HEK293 (cell line): ENCODE measurements around the gene CLCN2.

ENCODE experiments used
- BCL11B ChIP-seq: fragments of 450-650 bp; formaldehyde crosslinking; IDR thresholded peaks from 2 replicates; pipeline ENCODE4 v1.5.1; 2016; ENCODE audit warnings: low read depth, missing biosample characterization, missing genetic modification characterization
- GLI4 ChIP-seq: fragments of 450-650 bp; formaldehyde crosslinking; IDR thresholded peaks from 2 replicates; pipeline ENCODE4 v1.5.1; 2016; ENCODE audit warnings: missing biosample characterization, missing genetic modification characterization
- KLF10 ChIP-seq: fragments of 450-650 bp; IDR thresholded peaks from 2 replicates; pipeline ENCODE4 v1.5.1; 2018; ENCODE audit warnings: missing biosample characterization, mild to moderate bottlenecking, missing genetic modification characterization
- PRDM6 ChIP-seq: fragments of 450-650 bp; formaldehyde crosslinking; IDR thresholded peaks from 2 replicates; pipeline ENCODE4 v1.5.1; 2017; ENCODE audit warnings: missing biosample characterization, missing genetic modification characterization
- SP3 ChIP-seq: fragments of 450-650 bp; formaldehyde crosslinking; IDR thresholded peaks from 2 replicates; pipeline ENCODE4 v1.5.1; 2016; ENCODE audit warnings: missing biosample characterization, missing genetic modification characterization
- ZBTB11 ChIP-seq: fragments of 450-650 bp; formaldehyde crosslinking; conservative IDR thresholded peaks from 2 replicates; pipeline ENCODE4 v1.5.1; 2016; ENCODE audit warnings: low read depth, missing biosample characterization, missing genetic modification characterization
- ZBTB48 ChIP-seq: fragments of 450-650 bp; formaldehyde crosslinking; IDR thresholded peaks from 2 replicates; pipeline ENCODE4 v1.5.1; 2016; ENCODE audit warnings: missing biosample characterization, missing genetic modification characterization
- ZBTB7A ChIP-seq: fragments of 450-650 bp; formaldehyde crosslinking; IDR thresholded peaks from 2 replicates; pipeline ENCODE4 v1.5.1; 2016; ENCODE audit warnings: low read depth, missing biosample characterization, missing genetic modification characterization
- ZNF138 ChIP-seq: fragments of 450-650 bp; formaldehyde crosslinking; IDR thresholded peaks from 2 replicates; pipeline ENCODE4 v1.5.1; 2016; ENCODE audit warnings: missing biosample characterization, missing genetic modification characterization, borderline replicate concordance
- ZNF146 ChIP-seq: fragments of 450-650 bp; formaldehyde crosslinking; IDR thresholded peaks from 2 replicates; pipeline ENCODE4 v1.5.1; 2016; ENCODE audit warnings: missing biosample characterization, missing genetic modification characterization
- ZNF174 ChIP-seq: fragments of 450-650 bp; formaldehyde crosslinking; IDR thresholded peaks from 2 replicates; pipeline ENCODE4 v1.5.0; 2017; ENCODE audit warnings: missing biosample characterization, mild to moderate bottlenecking, missing genetic modification characterization
- ZNF223 ChIP-seq: fragments of 450-650 bp; formaldehyde crosslinking; IDR thresholded peaks from 2 replicates; pipeline ENCODE4 v1.5.1; 2016; ENCODE audit warnings: missing biosample characterization, missing genetic modification characterization
- ZNF416 ChIP-seq: fragments of 450-650 bp; formaldehyde crosslinking; IDR thresholded peaks from 2 replicates; pipeline ENCODE4 v1.5.1; 2016; ENCODE audit warnings: missing biosample characterization, missing genetic modification characterization
- ZNF423 ChIP-seq: fragments of 450-650 bp; formaldehyde crosslinking; IDR thresholded peaks from 2 replicates; pipeline ENCODE4 v1.5.1; 2016; ENCODE audit warnings: missing biosample characterization, missing genetic modification characterization
- ZNF473 ChIP-seq: fragments of 450-650 bp; formaldehyde crosslinking; IDR thresholded peaks from 2 replicates; pipeline ENCODE4 v1.5.1; 2017; ENCODE audit warnings: missing biosample characterization, missing genetic modification characterization
- ZNF510 ChIP-seq: fragments of 450-650 bp; formaldehyde crosslinking; IDR thresholded peaks from 2 replicates; pipeline ENCODE4 v1.5.1; 2018; ENCODE audit warnings: mild to moderate bottlenecking, missing genetic modification characterization, missing biosample characterization; ENCODE audit not compliant: insufficient replicate concordance
- ZNF555 ChIP-seq: fragments of 450-650 bp; formaldehyde crosslinking; conservative IDR thresholded peaks from 2 replicates; pipeline ENCODE4 v1.5.1; 2017; ENCODE audit warnings: missing biosample characterization, mild to moderate bottlenecking, missing genetic modification characterization, inconsistent platforms
- ZNF596 ChIP-seq: fragments of 450-650 bp; IDR thresholded peaks from 2 replicates; pipeline ENCODE4 v1.5.0; 2018; ENCODE audit warnings: missing biosample characterization, mild to moderate bottlenecking, missing genetic modification characterization, moderate library complexity
- ZNF629 ChIP-seq: fragments of 450-650 bp; formaldehyde crosslinking; IDR thresholded peaks from 2 replicates; pipeline ENCODE4 v1.5.1; 2017; ENCODE audit warnings: missing biosample characterization, missing genetic modification characterization
- TF ChIP-seq, protein P1 (sequence below): fragments of 450-650 bp; formaldehyde crosslinking; IDR thresholded peaks from 2 replicates; pipeline ENCODE4 v1.5.1; 2016; ENCODE audit warnings: missing biosample characterization, missing genetic modification characterization
- TF ChIP-seq, protein P2 (sequence below): fragments of 450-650 bp; formaldehyde crosslinking; IDR thresholded peaks from 2 replicates; pipeline ENCODE4 v1.5.1; 2017; ENCODE audit warnings: missing biosample characterization, mild to moderate bottlenecking, missing genetic modification characterization, moderate library complexity
- TF ChIP-seq, protein P3 (sequence below): fragments of 450-650 bp; formaldehyde crosslinking; IDR thresholded peaks from 2 replicates; pipeline ENCODE4 v1.5.1; 2016; ENCODE audit warnings: missing biosample characterization, missing genetic modification characterization
- TF ChIP-seq, protein P4 (sequence below): fragments of 450-650 bp; formaldehyde crosslinking; IDR thresholded peaks from 2 replicates; pipeline ENCODE4 v1.5.1; 2016; ENCODE audit warnings: missing biosample characterization, missing genetic modification characterization
- TF ChIP-seq, protein P5 (sequence below): fragments of 450-650 bp; formaldehyde crosslinking; IDR thresholded peaks from 2 replicates; pipeline ENCODE4 v1.5.1; 2017; ENCODE audit warnings: missing biosample characterization, missing genetic modification characterization

CLCN2 gene

DNA sequence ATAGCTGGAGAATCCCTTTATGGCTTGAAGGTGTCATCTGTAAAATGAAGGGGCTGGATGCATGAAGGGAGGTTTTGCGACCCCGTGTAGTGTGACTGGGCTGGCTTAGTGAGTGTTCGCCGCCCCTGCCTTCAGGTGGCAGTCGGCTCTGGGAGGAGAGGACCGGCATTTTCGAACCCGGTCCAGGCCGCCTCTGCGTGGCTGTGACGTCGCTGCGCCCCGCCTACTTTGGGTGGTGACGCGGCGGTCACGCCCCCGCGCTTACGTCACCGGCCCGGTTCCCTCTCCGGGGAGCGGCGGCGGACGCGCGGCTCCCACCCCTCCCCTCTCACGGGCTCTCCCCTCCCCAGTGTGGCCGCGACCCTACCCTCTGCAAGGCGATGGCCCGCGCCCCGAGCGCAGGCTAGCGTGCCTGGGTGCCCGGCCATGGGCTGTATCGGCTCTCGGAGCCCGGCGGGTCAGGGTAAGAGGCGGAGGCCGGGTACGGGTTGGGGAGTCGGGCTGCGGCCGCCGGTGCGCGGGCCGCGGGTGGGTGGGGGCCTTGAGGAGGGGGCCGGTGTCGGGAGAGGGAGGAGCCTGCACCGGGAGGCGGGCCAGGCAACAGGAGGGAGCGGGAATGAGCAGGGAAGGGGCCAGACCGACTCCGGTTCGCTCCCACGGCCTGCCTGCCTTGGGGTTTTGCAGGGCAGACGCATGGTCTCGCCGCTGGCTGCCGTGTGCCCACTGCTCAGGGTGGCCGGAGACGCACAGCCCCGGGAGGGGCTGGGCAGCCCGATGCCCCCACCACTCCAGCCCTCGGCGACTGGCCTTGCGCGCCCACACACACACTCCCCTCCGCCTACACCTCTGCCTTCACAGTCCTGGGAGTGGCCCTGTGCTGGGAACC, 25.5 kb downstream of the CLCN2 start (continued):
- TF ChIP-seq ZNF629 (tag by site-specific recombination): peak; percentile 99
- TF ChIP-seq ZBTB48: no peak
- TF ChIP-seq ZNF138 (tag by site-specific recombination): no peak
- TF ChIP-seq, protein P1, sequence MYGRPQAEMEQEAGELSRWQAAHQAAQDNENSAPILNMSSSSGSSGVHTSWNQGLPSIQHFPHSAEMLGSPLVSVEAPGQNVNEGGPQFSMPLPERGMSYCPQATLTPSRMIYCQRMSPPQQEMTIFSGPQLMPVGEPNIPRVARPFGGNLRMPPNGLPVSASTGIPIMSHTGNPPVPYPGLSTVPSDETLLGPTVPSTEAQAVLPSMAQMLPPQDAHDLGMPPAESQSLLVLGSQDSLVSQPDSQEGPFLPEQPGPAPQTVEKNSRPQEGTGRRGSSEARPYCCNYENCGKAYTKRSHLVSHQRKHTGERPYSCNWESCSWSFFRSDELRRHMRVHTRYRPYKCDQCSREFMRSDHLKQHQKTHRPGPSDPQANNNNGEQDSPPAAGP (tag by site-specific recombination): peak; percentile 77
- no peak for TF ChIP-seq ZNF473 (tag by site-specific recombination)
- TF ChIP-seq ZNF174 (tag by site-specific recombination): no peak
- TF ChIP-seq ZNF416 (tag by site-specific recombination): no peak
- TF ChIP-seq, protein P2, sequence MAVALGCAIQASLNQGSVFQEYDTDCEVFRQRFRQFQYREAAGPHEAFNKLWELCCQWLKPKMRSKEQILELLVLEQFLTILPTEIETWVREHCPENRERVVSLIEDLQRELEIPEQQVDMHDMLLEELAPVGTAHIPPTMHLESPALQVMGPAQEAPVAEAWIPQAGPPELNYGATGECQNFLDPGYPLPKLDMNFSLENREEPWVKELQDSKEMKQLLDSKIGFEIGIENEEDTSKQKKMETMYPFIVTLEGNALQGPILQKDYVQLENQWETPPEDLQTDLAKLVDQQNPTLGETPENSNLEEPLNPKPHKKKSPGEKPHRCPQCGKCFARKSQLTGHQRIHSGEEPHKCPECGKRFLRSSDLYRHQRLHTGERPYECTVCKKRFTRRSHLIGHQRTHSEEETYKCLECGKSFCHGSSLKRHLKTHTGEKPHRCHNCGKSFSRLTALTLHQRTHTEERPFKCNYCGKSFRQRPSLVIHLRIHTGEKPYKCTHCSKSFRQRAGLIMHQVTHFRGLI (tag by site-specific recombination): no peak
- TF ChIP-seq BCL11B: peak; percentile 79; the same call in 1 of the 2 replicates
- TF ChIP-seq, protein P3, sequence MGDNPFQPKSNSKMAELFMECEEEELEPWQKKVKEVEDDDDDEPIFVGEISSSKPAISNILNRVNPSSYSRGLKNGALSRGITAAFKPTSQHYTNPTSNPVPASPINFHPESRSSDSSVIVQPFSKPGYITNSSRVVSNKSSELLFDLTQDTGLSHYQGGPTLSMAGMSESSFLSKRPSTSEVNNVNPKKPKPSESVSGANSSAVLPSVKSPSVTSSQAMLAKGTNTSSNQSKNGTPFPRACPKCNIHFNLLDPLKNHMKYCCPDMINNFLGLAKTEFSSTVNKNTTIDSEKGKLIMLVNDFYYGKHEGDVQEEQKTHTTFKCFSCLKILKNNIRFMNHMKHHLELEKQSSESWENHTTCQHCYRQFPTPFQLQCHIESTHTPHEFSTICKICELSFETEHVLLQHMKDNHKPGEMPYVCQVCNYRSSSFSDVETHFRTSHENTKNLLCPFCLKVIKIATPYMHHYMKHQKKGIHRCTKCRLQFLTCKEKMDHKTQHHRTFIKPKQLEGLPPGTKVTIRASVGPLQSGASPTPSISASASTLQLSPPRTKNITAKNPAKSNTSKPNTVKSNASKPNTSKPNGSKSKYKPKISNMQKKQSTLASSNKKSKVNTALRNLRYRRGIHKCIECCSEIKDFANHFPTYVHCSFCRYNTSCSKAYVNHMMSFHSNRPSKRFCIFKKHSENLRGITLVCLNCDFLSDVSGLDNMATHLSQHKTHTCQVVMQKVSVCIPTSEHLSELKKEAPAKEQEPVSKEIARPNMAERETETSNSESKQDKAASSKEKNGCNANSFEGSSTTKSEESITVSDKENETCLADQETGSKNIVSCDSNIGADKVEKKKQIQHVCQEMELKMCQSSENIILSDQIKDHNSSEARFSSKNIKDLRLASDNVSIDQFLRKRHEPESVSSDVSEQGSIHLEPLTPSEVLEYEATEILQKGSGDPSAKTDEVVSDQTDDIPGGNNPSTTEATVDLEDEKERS (tag by site-specific recombination): no peak
- peak; percentile 90 for TF ChIP-seq SP3 (tag by site-specific recombination)
- no peak for TF ChIP-seq ZNF146
- no peak for TF ChIP-seq ZNF555 (tag by site-specific recombination)
- TF ChIP-seq ZNF510: no peak
- no peak for TF ChIP-seq ZBTB7A
- TF ChIP-seq ZBTB11: no peak
- no peak for TF ChIP-seq GLI4 (tag by site-specific recombination)
- TF ChIP-seq, protein P4, sequence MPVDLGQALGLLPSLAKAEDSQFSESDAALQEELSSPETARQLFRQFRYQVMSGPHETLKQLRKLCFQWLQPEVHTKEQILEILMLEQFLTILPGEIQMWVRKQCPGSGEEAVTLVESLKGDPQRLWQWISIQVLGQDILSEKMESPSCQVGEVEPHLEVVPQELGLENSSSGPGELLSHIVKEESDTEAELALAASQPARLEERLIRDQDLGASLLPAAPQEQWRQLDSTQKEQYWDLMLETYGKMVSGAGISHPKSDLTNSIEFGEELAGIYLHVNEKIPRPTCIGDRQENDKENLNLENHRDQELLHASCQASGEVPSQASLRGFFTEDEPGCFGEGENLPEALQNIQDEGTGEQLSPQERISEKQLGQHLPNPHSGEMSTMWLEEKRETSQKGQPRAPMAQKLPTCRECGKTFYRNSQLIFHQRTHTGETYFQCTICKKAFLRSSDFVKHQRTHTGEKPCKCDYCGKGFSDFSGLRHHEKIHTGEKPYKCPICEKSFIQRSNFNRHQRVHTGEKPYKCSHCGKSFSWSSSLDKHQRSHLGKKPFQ (tag by site-specific recombination): no peak
- TF ChIP-seq, protein P5, sequence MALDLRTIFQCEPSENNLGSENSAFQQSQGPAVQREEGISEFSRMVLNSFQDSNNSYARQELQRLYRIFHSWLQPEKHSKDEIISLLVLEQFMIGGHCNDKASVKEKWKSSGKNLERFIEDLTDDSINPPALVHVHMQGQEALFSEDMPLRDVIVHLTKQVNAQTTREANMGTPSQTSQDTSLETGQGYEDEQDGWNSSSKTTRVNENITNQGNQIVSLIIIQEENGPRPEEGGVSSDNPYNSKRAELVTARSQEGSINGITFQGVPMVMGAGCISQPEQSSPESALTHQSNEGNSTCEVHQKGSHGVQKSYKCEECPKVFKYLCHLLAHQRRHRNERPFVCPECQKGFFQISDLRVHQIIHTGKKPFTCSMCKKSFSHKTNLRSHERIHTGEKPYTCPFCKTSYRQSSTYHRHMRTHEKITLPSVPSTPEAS (tag by site-specific recombination): no peak
- TF ChIP-seq ZNF423 (tag by site-specific recombination): no peak
- no peak for TF ChIP-seq ZNF596 (tag by site-specific recombination)
- TF ChIP-seq PRDM6 (tag by site-specific recombination): no peak
- TF ChIP-seq ZNF223 (tag by site-specific recombination): no peak
- TF ChIP-seq KLF10: peak; percentile 98
